SK-N-MC (cell line): ENCODE data around the gene ING1.

Experiments used
- EZH2 ChIP-seq: fragments of 200-600 bp; sonication (generic); IDR thresholded peaks from one replicate; pipeline ENCODE4 v1.6.1; 2017; ENCODE audit warnings: antibody characterized with exemption
- POLR2AphosphoS5 ChIP-seq: IDR thresholded peaks from 2 replicates; pipeline ENCODE4 v1.6.1; 2012; ENCODE audit warnings: mild to moderate bottlenecking, low read depth, low read length, borderline replicate concordance

DNA sequence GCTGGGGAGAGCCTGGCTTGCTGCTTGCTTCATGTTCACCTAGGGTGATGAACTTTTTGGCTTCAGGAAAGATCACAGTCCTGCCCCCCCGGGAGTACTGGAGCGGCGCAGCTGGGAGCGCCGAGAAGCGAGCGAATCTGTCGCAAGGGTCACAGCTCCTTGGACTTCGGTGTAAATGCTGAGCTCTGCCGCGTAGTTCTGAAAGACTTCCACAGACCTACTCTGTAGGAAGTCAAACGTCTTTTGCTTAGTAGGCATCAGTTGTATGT is 2.7 kb downstream of the ING1 start:
- TF ChIP-seq EZH2 (no peak), POLR2AphosphoS5 (no peak)
